H1 (cell line): ENCODE measurements around the gene GAP43.

Experiments
- BRCA1 ChIP-seq: IDR thresholded peaks from 2 replicates; pipeline ENCODE4 v1.6.1; 2012; ENCODE audit warnings: low read depth, low read length, improper control_type of control experiment
- CHD2 ChIP-seq: IDR thresholded peaks from 2 replicates; pipeline ENCODE4 v1.6.1; 2012; ENCODE audit warnings: low read length, improper control_type of control experiment
- EGR1 ChIP-seq: IDR thresholded peaks from 2 replicates; pipeline ENCODE4 v1.6.1; 2011; ENCODE audit warnings: low read depth, low read length, borderline replicate concordance
- EZH2 ChIP-seq: fragments of 200-600 bp; sonication (generic); IDR thresholded peaks from 2 replicates; pipeline ENCODE4 v1.7.1; 2012; ENCODE audit warnings: low read depth, mild to moderate bottlenecking, moderate library complexity, low read length, inconsistent platforms; ENCODE audit not compliant: severe bottlenecking
- JUND ChIP-seq: IDR thresholded peaks from 2 replicates; pipeline ENCODE4 v1.6.1; 2011; ENCODE audit warnings: mild to moderate bottlenecking, improper control_type of control experiment, low read length
- KDM5A ChIP-seq: fragments of 200-600 bp; IDR thresholded peaks from 2 replicates; pipeline ENCODE4 v1.7.1; 2012; ENCODE audit warnings: mild to moderate bottlenecking, low read length, inconsistent platforms, mixed read lengths
- POLR2A ChIP-seq, 2 experiments: IDR thresholded peaks; 1 replicate in 1 of 2; 2 replicates in 1 of 2; pipeline ENCODE4 v1.6.1; 2011; ENCODE audit warnings: low read depth in 2 of 2, low read length in 2 of 2, mild to moderate bottlenecking in 2 of 2; ENCODE audit errors: control extremely low read depth in 1 of 2
- POLR2AphosphoS5 ChIP-seq: IDR thresholded peaks from 2 replicates; pipeline ENCODE4 v1.6.1; 2011; ENCODE audit warnings: low read depth, low read length
- ZNF274 ChIP-seq: IDR thresholded peaks from 2 replicates; pipeline ENCODE4 v1.7.0; 2012; ENCODE audit warnings: low read length, borderline replicate concordance; ENCODE audit errors: extremely low read depth
- TF ChIP-seq, protein P1 (sequence below), 3 experiments: IDR thresholded peaks; 1 replicate in 2 of 3; 2 replicates in 1 of 3; pipeline versions ENCODE4 v1.5.1 to v1.6.1; 2011; ENCODE audit warnings: low read length in 3 of 3, mild to moderate bottlenecking in 3 of 3, inconsistent platforms in 2 of 3, low read depth in 1 of 3, moderate library complexity in 1 of 3; ENCODE audit not compliant: insufficient read depth in 1 of 3; ENCODE audit errors: control extremely low read depth in 1 of 3
- TF ChIP-seq, protein P2 (sequence below): IDR thresholded peaks from 2 replicates; pipeline ENCODE4 v1.6.1; 2012; ENCODE audit warnings: inconsistent platforms

DNA sequence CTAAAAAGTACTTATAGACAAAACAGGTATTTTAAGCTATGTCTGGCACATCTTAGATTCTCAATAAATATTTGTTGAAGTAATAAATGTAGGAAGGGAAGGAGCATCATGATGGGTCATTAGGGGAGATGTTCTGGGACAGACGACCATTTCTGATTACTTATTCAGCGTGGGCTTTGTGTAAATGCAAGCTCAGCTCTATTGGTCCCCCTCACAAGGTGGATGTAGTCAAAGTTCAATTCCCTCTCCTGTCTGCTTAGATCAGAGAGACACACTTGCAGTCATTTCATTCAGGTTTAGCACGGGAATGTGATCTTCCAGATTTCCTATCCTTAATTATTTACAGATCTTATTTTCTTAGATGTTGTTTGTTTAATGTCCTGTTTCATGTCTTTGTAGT is 7.5 kb downstream of the GAP43 start:
- TF ChIP-seq POLR2A (IDR thresholded peaks at IDR 0.05; ENCODE audit: control extremely low read depth in 1 of 2, low read depth in 2 of 2, low read length in 2 of 2) (no peak), POLR2AphosphoS5 (no peak), JUND (no peak), CHD2 (no peak), ZNF274 (no peak), EZH2 (no peak), KDM5A (no peak), EGR1 (no peak), BRCA1 (no peak)
- TF ChIP-seq, protein P1, sequence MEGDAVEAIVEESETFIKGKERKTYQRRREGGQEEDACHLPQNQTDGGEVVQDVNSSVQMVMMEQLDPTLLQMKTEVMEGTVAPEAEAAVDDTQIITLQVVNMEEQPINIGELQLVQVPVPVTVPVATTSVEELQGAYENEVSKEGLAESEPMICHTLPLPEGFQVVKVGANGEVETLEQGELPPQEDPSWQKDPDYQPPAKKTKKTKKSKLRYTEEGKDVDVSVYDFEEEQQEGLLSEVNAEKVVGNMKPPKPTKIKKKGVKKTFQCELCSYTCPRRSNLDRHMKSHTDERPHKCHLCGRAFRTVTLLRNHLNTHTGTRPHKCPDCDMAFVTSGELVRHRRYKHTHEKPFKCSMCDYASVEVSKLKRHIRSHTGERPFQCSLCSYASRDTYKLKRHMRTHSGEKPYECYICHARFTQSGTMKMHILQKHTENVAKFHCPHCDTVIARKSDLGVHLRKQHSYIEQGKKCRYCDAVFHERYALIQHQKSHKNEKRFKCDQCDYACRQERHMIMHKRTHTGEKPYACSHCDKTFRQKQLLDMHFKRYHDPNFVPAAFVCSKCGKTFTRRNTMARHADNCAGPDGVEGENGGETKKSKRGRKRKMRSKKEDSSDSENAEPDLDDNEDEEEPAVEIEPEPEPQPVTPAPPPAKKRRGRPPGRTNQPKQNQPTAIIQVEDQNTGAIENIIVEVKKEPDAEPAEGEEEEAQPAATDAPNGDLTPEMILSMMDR (IDR thresholded peaks at IDR 0.05; ENCODE audit: control extremely low read depth in 1 of 3, insufficient read depth in 1 of 3, low read depth in 1 of 3, low read length in 3 of 3): no peak
- TF ChIP-seq, protein P2, sequence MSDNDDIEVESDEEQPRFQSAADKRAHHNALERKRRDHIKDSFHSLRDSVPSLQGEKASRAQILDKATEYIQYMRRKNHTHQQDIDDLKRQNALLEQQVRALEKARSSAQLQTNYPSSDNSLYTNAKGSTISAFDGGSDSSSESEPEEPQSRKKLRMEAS: no peak
